ENCODE results near the gene ANKRD17. TPM values are rescaled to one million over a fixed set of nuclear protein-coding genes. Genes with fewer than 3 reads are reported as not detected.
"Not testable (repeated sequence)": the region's sequence is repeated elsewhere in the genome, so short reads cannot be mapped to it uniquely, and the experiment has no call there.

Gene ANKRD17
- total and polyA plus RNA-seq, 5 donors, result 9.6 to 59.4 (median 52.3) TPM

GRCh38 chr4:73248416-73248815 lies 10.2 kb downstream of the ANKRD17 start:
- intact Hi-C loops (cut with DNase I), result no loop called here
- 85% methylated on average over 1 of the region's 1 CpG for WGBS
- Histone ChIP-seq H3K27me3 (ENCODE audit: control insufficient read depth, insufficient read depth) (no peaks in the 10 kb centered on the region), H3K27ac (ENCODE audit: low read length) (no peak overlapping the region), H3K4me1 (ENCODE audit: control insufficient read depth, insufficient read depth, low read length) (peaks cover 2% of the 10 kb centered on the region), H3K4me3 (ENCODE audit: low read length) (no peak overlapping the region), H3K9me3 (ENCODE audit: control insufficient read depth, low read length) (no peaks in the 10 kb centered on the region)
- no peak for DNase-seq
- ATAC-seq, result no peak

- Histone ChIP-seq H3K27me3 (ENCODE audit: control insufficient read depth, insufficient read depth) (no peaks in the 10 kb centered on the region), H3K9me3 (ENCODE audit: control insufficient read depth, low read length) (no peaks in the 10 kb centered on the region), H3K27ac (ENCODE audit: low read length) (no peak overlapping the region), H3K4me3 (ENCODE audit: low read length) (no peak overlapping the region), H3K4me1 (ENCODE audit: control insufficient read depth, insufficient read depth, low read length) (peaks cover 2% of the 10 kb centered on the region)
- no peak for DNase-seq
- intact Hi-C loops (cut with DNase I), result no loop called here
- ATAC-seq, result no peak
Observed at GRCh38 chr4:73247100-73247499, 11.5 kb downstream of the ANKRD17 start.

GRCh38 chr4:73245955-73246354 lies 12.6 kb downstream of the ANKRD17 start:
- intact Hi-C loops (cut with DNase I), result no loop called here
- Histone ChIP-seq H3K4me1 (ENCODE audit: control insufficient read depth, insufficient read depth, low read length) (peaks cover 2% of the 10 kb centered on the region), H3K4me3 (ENCODE audit: low read length) (no peak overlapping the region), H3K27ac (ENCODE audit: low read length) (no peak overlapping the region), H3K27me3 (ENCODE audit: control insufficient read depth, insufficient read depth) (no peaks in the 10 kb centered on the region), H3K9me3 (ENCODE audit: control insufficient read depth, low read length) (no peaks in the 10 kb centered on the region)
- WGBS, result 84% methylated on average over 2 of the region's 2 CpGs
- no peak for DNase-seq
- ATAC-seq, result no peak

GRCh38 chr4:73244945-73245601 lies 13.5 kb downstream of the ANKRD17 start:
- no peaks in the 10 kb centered on the region for H3K9me3 ChIP-seq (ENCODE audit: control insufficient read depth, low read length)
- intact Hi-C loops (cut with DNase I), result no loop called here
- DNase-seq (no peak), ATAC-seq (no peak)
- no peak overlapping the region for H3K27ac ChIP-seq (ENCODE audit: low read length)
- no peaks in the 10 kb centered on the region for H3K27me3 ChIP-seq (ENCODE audit: control insufficient read depth, insufficient read depth)
- H3K4me3 ChIP-seq (ENCODE audit: low read length), result no peak overlapping the region
- H3K4me1 ChIP-seq (ENCODE audit: control insufficient read depth, insufficient read depth, low read length), result peaks cover 2% of the 10 kb centered on the region
- 91% methylated on average over 4 of the region's 4 CpGs for WGBS

GRCh38 chr4:73237044-73237443 lies 21.6 kb downstream of the ANKRD17 start:
- 85% methylated on average over 2 of the region's 2 CpGs for WGBS
- Histone ChIP-seq H3K4me3 (ENCODE audit: low read length) (no peak overlapping the region), H3K4me1 (ENCODE audit: control insufficient read depth, insufficient read depth, low read length) (no peaks in the 10 kb centered on the region), H3K9me3 (ENCODE audit: control insufficient read depth, low read length) (no peaks in the 10 kb centered on the region), H3K27me3 (ENCODE audit: control insufficient read depth, insufficient read depth) (no peaks in the 10 kb centered on the region), H3K27ac (ENCODE audit: low read length) (no peak overlapping the region)
- DNase-seq, result no peak
- ATAC-seq, result no peak
- intact Hi-C loops (cut with DNase I), result no loop called here

GRCh38 chr4:73236151-73236550 lies 22.4 kb downstream of the ANKRD17 start:
- no peak overlapping the region for H3K27ac ChIP-seq (ENCODE audit: low read length)
- no peaks in the 10 kb centered on the region for H3K9me3 ChIP-seq (ENCODE audit: control insufficient read depth, low read length)
- no peak overlapping the region for H3K4me3 ChIP-seq (ENCODE audit: low read length)
- intact Hi-C loops (cut with DNase I), result no loop called here
- 100% methylated on average over 1 of the region's 1 CpG for WGBS
- no peaks in the 10 kb centered on the region for H3K4me1 ChIP-seq (ENCODE audit: control insufficient read depth, insufficient read depth, low read length)
- H3K27me3 ChIP-seq (ENCODE audit: control insufficient read depth, insufficient read depth), result no peaks in the 10 kb centered on the region
- no peak for ATAC-seq
- DNase-seq, result no peak

GRCh38 chr4:73234712-73235111 lies 23.9 kb downstream of the ANKRD17 start:
- no peak overlapping the region for H3K4me3 ChIP-seq (ENCODE audit: low read length)
- H3K4me1 ChIP-seq (ENCODE audit: control insufficient read depth, insufficient read depth, low read length), result no peaks in the 10 kb centered on the region
- intact Hi-C loops (cut with DNase I), result no loop called here
- no peaks in the 10 kb centered on the region for H3K27me3 ChIP-seq (ENCODE audit: control insufficient read depth, insufficient read depth)
- 84% methylated on average over 1 of the region's 1 CpG for WGBS
- DNase-seq (no peak), ATAC-seq (no peak)
- no peaks in the 10 kb centered on the region for H3K9me3 ChIP-seq (ENCODE audit: control insufficient read depth, low read length)
- H3K27ac ChIP-seq (ENCODE audit: low read length), result no peak overlapping the region

GRCh38 chr4:73231518-73232487 lies 26.8 kb downstream of the ANKRD17 start:
- DNase-seq (no peak), ATAC-seq (no peak)
- WGBS, result 91% methylated on average over 8 of the region's 8 CpGs
- Histone ChIP-seq H3K9me3 (ENCODE audit: control insufficient read depth, low read length) (no peaks in the 10 kb centered on the region), H3K4me3 (ENCODE audit: low read length) (no peak overlapping the region), H3K4me1 (ENCODE audit: control insufficient read depth, insufficient read depth, low read length) (no peaks in the 10 kb centered on the region), H3K27me3 (ENCODE audit: control insufficient read depth, insufficient read depth) (no peaks in the 10 kb centered on the region), H3K27ac (ENCODE audit: low read length) (no peak overlapping the region)
- intact Hi-C loops (cut with DNase I), result no loop called here

GRCh38 chr4:73230865-73231517 lies 27.6 kb downstream of the ANKRD17 start:
- ATAC-seq, result no peak
- intact Hi-C loops (cut with DNase I), result no loop called here
- Histone ChIP-seq H3K9me3 (ENCODE audit: control insufficient read depth, low read length) (no peaks in the 10 kb centered on the region), H3K27ac (ENCODE audit: low read length) (no peak overlapping the region), H3K27me3 (ENCODE audit: control insufficient read depth, insufficient read depth) (no peaks in the 10 kb centered on the region), H3K4me3 (ENCODE audit: low read length) (no peak overlapping the region), H3K4me1 (ENCODE audit: control insufficient read depth, insufficient read depth, low read length) (no peaks in the 10 kb centered on the region)
- WGBS, result 89% methylated on average over 3 of the region's 3 CpGs
- no peak for DNase-seq

GRCh38 chr4:73228800-73229199 lies 29.8 kb downstream of the ANKRD17 start:
- H3K9me3 ChIP-seq (ENCODE audit: control insufficient read depth, low read length); H3K4me3 ChIP-seq (ENCODE audit: low read length); H3K27me3 ChIP-seq (ENCODE audit: control insufficient read depth, insufficient read depth); H3K27ac ChIP-seq (ENCODE audit: low read length); ATAC-seq; H3K4me1 ChIP-seq (ENCODE audit: control insufficient read depth, insufficient read depth, low read length); intact Hi-C loops (cut with DNase I); DNase-seq: not testable (repeated sequence)
- 96% methylated on average over 4 of the region's 6 CpGs for WGBS

GRCh38 chr4:73224886-73225285 lies 33.7 kb downstream of the ANKRD17 start:
- no peak for DNase-seq
- Histone ChIP-seq H3K4me3 (ENCODE audit: low read length) (no peak overlapping the region), H3K27me3 (ENCODE audit: control insufficient read depth, insufficient read depth) (no peaks in the 10 kb centered on the region), H3K4me1 (ENCODE audit: control insufficient read depth, insufficient read depth, low read length) (no peaks in the 10 kb centered on the region), H3K27ac (ENCODE audit: low read length) (no peak overlapping the region), H3K9me3 (ENCODE audit: control insufficient read depth, low read length) (no peaks in the 10 kb centered on the region)
- ATAC-seq, result no peak
- intact Hi-C loops (cut with DNase I), result loop anchor here in 1 of 4 donors (5.0 kb wide), 1 partner anchor 32 kb away; the partner anchor contains the start of gene ANKRD17
- 78% methylated on average over 3 of the region's 3 CpGs for WGBS
